GM12891 (cell line): ENCODE data around the gene MAP2K2.

Source experiments
- POLR2A ChIP-seq: IDR thresholded peaks from 2 replicates; pipeline ENCODE4 v1.6.1; 2011; ENCODE audit warnings: low read depth, low read length, control low read depth
- POLR2AphosphoS5 ChIP-seq: IDR thresholded peaks from 2 replicates; pipeline ENCODE4 v1.6.1; 2011; ENCODE audit warnings: low read depth, low read length, control low read depth
- POU2F2 ChIP-seq: IDR thresholded peaks from 2 replicates; pipeline ENCODE4 v1.6.1; 2011; ENCODE audit warnings: low read depth, mild to moderate bottlenecking, control low read depth, low read length, moderate library complexity
- SPI1 ChIP-seq: IDR thresholded peaks from 2 replicates; pipeline ENCODE4 v1.6.1; 2011; ENCODE audit warnings: low read depth, low read length, control low read depth
- TAF1 ChIP-seq: IDR thresholded peaks from 2 replicates; pipeline ENCODE4 v1.6.1; 2011; ENCODE audit warnings: low read depth, low read length, control low read depth

GRCh38 chr19:4108767-4109625 is 14.9 kb downstream of the MAP2K2 start:
- TF ChIP-seq POLR2A (peak; percentile 73; the same call in 1 of the 2 replicates), TAF1 (peak; percentile 23; the same call in 1 of the 2 replicates), POLR2AphosphoS5 (peak; percentile 75; the same call in 1 of the 2 replicates), POU2F2 (peak; percentile 32; the same call in 1 of the 2 replicates), SPI1 (peak; percentile 94)
